NOMO-1 (cell line): ENCODE measurements around the gene TLE5.
A peak's percentile ranks its signal among the peaks of the same experiment; 100 is the strongest.

Experiments
- DNase-seq, 2 experiments: peaks; one replicate each; lab custom pipeline; 2025; ENCODE audit not compliant: unreplicated experiment in 2 of 2; lab: John Stamatoyannopoulos, UW

TLE5 gene

DNA sequence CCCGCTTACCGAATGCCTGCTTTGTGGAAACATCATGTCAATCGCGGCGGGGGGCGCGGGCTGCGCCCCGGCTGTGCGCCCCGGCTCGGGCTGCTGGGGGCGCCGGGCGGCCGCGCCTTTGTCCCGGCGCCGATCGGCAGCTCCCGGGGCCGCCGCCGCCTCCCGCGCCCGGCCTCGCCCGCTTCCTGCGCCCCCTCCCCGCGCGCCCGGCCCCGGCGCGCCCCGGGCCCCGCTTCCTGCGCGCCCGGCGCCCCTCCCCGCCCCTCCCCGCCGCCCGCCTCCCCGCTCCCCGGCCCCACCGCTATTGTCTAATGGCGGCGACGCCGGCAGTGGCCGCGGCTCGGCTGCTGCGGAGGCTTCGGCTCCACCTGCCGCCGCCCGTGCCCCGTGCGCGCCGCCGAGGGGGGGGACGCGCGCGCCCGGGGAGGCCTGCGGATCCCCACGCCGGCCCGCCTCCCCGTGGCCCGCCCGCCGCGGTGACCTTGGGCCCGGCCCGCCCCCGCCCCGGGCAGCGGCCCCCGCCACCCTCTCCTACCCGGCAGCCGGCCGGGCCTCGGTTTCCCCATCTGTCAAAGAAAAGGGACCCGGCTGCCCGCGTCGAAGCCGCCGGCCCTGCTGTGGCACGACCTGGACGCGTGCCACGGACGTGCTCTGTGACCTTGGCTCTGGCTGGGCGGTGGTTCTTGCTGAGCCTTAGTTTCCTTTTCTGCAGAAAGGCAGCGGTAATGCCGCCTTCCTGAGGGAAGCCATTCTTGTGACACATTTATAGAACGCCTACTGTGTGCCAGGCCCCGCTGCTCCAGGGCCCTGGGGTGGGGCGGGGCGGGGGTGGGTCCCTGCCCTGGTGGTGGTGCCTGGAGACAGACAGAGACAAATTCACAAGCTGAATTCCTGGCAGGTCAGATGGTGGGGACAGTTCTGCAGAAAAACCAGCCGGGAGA, at the start of gene TLE5:
Gene TLE5, minus strand, starts transcription at position 331 of the 941 bp plus-strand sequence. Its CDS starts 295 bp downstream, at position 36.
- peak; percentile 15 to 40 for DNase-seq

- DNase-seq, result no peak
Measured at GRCh38 chr19:3111586-3112247, 49.4 kb upstream of the TLE5 start.

DNA sequence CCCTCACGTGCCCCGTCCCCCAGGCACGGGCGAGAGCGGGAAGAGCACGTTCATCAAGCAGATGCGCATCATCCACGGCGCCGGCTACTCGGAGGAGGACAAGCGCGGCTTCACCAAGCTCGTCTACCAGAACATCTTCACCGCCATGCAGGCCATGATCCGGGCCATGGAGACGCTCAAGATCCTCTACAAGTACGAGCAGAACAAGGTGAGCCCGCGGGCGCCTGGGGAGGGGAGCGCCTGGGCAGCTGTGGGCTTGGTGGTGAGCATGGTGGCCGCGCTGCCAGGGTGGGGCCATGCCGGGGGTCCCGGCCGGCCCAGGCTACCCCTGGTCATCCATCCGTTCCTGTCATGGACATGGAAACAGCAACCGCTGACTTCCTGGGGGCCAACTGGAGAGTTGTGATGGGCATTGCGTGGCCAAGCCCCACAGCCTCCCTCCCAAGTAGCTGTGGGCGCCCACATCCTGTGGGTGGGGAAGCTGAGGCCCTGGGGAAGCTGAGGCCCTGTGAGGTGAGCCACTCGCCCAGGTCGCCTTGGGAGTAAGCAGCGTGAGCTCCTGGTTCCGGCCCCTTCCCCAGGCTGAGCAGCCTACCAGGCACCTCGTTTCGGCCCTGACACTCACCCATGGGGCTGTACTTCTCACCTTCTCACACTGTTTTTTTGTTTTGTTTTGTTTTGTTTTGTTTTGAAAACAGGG, 48.0 kb upstream of the TLE5 start:
- no peak for DNase-seq

GRCh38 chr19:3109491-3109890, 47.2 kb upstream of the TLE5 start:
- no peak for DNase-seq

- peak; percentile 30 to 59 for DNase-seq
Measured at GRCh38 chr19:3108775-3109174, 46.5 kb upstream of the TLE5 start.

- no peak for DNase-seq
Measured at GRCh38 chr19:3107658-3108057, 45.4 kb upstream of the TLE5 start.

- no peak for DNase-seq
Measured at GRCh38 chr19:3106509-3107141, 44.3 kb upstream of the TLE5 start.

- no peak for DNase-seq
Measured at GRCh38 chr19:3105641-3106508, 43.6 kb upstream of the TLE5 start.

DNA sequence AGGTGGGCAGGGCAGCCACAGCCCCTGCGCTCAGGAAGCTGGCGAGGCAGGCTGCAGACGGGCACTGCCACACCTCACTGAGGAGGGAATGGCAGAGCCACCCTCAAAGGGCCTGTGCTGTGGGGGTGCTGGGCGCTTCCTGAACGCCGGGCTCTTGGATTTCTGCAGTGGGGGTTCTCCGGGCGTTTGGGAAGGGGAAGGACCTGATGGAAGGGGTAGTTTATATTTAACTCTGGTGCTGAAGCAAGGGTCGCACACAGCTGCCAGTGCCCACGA, 42.4 kb upstream of the TLE5 start:
- DNase-seq, result no peak

GRCh38 chr19:3102239-3103140, 40.2 kb upstream of the TLE5 start:
- no peak for DNase-seq

DNA sequence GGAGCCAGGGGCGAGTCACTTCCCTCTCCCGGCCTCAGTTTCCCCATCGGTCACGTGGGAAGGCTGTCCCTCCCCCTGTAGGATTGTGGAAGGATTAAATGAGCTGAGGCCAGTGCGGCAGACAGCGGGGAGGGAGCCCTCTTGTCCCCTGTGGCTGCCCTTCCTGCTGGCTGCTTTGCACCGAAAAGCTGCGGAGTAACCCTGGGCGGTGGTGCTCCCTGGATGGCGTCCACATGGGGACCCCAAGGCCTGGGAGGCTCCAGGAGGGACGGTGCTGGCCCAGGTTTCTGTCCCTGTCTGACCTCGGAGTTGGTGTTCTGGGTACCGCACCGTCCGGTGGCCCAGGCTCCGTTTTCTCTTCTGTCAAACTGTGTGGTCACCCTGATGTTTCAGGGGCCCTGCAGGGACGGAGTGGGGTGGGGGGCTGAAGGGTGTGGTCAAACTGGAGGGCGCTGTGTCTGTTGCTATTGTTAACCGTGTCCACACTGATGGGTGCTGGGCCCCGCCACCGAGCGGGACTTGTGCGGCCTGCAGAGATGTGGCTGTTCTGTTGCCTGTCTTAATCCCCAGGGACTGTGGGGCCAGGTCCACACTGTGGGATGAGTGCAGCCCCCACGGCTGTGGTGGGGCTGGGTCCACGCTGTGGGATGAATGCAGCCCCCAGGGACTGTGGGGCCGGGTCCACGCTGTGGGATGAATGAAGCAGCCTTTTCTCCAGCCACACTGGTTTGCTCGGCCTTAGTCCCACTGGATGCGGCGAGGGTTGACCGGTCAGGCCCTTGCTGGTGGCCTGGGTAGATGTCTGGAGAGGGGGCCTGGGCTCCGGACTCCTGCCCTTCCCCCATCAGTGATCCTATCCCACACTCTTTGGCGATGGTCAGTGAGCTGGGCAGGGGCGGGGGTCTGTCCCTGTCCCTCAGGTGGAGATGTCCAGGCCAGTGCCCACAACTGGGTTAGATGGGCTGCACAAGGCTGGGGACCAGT, 38.7 kb upstream of the TLE5 start:
- no peak for DNase-seq

DNA sequence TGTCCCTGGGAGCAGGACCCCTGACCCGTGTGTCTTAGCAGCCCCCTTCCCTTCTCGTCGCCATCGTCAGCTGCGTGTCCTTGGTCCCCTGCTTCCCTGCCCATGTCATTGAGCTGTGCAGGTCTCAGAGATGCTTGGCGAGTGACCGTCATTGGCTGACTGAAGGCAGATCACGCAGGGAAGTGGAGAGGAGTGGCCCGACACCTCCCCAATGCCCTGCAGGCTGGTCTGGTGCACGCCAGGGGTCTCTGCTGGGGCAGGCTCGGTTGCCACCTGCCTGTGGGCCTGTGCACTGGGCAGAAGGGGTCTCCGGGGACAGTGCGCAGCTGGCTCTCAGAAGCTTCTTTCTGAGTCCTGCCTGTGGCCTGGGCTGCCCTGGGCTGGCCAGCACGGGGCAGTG, 38.0 kb upstream of the TLE5 start:
- no peak for DNase-seq

DNA sequence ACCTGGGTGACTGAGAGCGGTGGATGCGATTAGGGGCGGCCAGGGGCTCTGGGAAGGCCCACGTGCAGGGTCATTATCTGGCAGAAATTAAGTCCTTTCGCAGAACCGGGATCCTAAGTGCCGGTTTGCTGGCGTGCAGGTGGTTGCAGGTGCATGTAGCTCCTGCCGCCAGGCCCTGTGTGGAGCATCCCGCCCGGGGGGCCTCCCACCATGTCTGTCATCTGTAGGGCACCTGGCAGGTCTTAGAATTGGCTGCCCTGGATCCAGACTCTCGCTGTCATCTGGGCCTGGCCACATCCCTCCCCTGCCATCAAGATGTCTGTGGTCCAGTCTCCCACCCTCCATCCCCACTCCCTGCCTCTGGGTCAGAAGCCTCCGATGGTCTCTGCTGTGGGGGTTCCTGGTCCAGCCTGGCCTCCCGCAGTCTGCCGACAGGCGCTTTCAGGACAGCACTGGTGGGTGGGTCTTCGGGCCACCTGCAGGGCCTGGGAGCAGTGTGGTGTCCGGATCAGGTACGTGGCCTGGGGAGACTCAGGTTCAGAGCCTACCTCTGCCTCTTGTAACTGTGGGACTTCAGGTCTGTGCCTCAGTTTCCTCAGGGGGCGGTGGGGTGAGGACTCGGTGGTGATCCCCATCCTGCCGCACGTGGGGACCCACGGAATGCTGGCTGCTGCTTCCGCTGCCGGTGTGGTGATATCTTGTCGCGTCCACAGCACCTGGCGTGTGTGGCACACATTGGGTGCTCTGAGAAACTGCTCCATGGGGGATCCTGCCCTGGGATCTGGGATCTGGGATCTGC, 37.3 kb upstream of the TLE5 start:
- DNase-seq, result no peak

DNA sequence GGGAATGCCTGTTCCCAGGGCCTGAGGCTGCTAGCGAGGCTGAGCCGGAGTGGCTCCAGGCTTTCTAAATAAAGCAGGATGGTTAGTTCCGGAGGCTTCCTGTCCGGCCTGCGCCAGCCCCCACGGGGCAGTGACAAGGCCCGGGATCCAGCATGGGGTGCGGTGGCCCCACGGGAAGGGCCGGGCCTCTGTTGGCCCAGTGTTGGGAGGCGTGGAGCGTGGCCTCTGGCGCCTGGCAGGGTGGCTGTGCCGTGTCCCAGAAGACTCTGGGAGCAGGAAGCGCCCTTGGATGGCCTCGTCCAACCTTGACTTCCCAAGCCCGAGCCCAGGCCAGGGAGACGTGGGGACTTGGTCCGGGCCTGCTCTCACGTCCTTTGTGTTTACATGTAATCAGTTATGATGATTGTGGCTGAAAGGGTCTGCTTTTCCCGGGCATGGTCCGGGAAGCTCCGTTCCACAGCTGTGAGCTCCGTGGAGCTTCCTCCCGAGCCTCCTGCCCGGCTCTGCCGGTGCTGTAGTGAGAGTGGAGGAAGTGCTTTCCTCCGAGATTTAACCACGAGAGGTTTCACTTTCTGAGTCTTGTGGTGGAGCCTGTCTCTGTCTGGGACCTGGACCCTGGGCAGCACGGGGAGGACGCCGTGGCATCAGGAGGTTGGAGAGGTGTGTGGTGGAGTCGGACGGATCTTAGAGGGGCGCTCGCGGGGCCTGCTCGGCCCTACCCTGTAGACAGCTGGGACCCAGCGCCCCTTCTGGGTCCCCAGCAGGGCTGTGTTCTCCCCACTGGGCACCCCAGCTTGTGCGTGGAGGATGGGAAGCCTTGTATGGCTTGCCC, 36.4 kb upstream of the TLE5 start:
- DNase-seq, result no peak

- DNase-seq, result no peak
Measured at GRCh38 chr19:3098141-3098514, 35.8 kb upstream of the TLE5 start.

DNA sequence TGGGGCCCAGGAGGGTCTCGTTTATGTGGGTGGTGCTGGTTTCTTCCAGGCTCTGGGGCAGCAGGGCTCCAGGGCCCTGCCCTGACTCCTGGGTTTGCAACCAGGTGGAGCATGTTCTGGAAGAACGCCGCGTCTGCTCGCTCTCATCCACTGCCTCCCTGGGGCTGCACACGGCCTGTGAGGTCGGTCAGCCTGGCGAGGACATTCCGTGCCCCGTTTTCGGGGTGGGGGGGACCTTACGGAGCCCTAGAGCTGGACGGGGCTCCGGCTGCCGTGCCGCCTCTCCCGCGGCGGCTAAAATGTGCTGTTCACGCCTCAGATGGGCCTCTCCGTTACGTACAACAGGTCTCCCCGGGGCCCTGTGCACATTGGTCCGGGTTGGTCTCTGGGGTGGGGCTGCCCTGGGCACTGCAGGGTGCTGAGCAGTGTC, 35.2 kb upstream of the TLE5 start:
- DNase-seq, result no peak
